Measurements from ENCODE around the gene SLF1.

SLF1 gene

GRCh38 chr5:94693043-94693822 is 74.8 kb downstream of the SLF1 start:
- H3K4ac ChIP-seq (ENCODE audit: low read depth, low read length), result no peak overlapping the region
- no peak overlapping the region for H3K56ac ChIP-seq (ENCODE audit: low read length)
- no peak overlapping the region for H4K5ac ChIP-seq (ENCODE audit: low read length)
- no peaks in the 10 kb centered on the region for H3K79me2 ChIP-seq (ENCODE audit: control insufficient read depth, insufficient read depth, low read length)
- no peak overlapping the region for H3K4me3 ChIP-seq (ENCODE audit: low read length)
- H3K23ac ChIP-seq (ENCODE audit: low read length), result no peak overlapping the region
- peak; percentile 51 for DNase-seq
- H3K27ac ChIP-seq (ENCODE audit: low read depth, low read length), result no peak overlapping the region
- no peaks in the 10 kb centered on the region for H3K4me1 ChIP-seq (ENCODE audit: control insufficient read depth, low read depth, low read length)
- H3K36me3 ChIP-seq (ENCODE audit: control insufficient read depth, insufficient read depth, low read length), result peaks cover 2% of the 10 kb centered on the region
- no peak overlapping the region for H2AK5ac ChIP-seq (ENCODE audit: low read length)
- no peak overlapping the region for H3K9ac ChIP-seq (ENCODE audit: low read length)
- H4K8ac ChIP-seq (ENCODE audit: low read depth, low read length), result no peak overlapping the region
- H3K79me1 ChIP-seq (ENCODE audit: low read length), result no peaks in the 10 kb centered on the region
- H3K4me2 ChIP-seq (ENCODE audit: low read length), result no peak overlapping the region
- no CpG with 5 or more reads among the region's 5 CpGs for WGBS (ENCODE audit: extremely low coverage, insufficient coverage, low lambda C conversion rate)
- H3K18ac ChIP-seq (ENCODE audit: low read length), result no peak overlapping the region
- no peaks in the 10 kb centered on the region for H3K27me3 ChIP-seq (ENCODE audit: insufficient read depth, low read length, poor library complexity)
- H2BK5ac ChIP-seq (ENCODE audit: low read length), result no peak overlapping the region
- H2BK15ac ChIP-seq (replicated peaks; ENCODE audit: low read depth), result no peak overlapping the region
- no peak overlapping the region for H2BK120ac ChIP-seq (ENCODE audit: low read depth, low read length)

- WGBS (ENCODE audit: extremely low coverage, insufficient coverage, low lambda C conversion rate), result no CpG with 5 or more reads among the region's 1 CpG
- H3K27me3 ChIP-seq (ENCODE audit: insufficient read depth, low read length, poor library complexity), result no peaks in the 10 kb centered on the region
- H3K23ac ChIP-seq (ENCODE audit: low read length), result no peak overlapping the region
- no peak overlapping the region for H3K18ac ChIP-seq (ENCODE audit: low read length)
- no peaks in the 10 kb centered on the region for H3K79me1 ChIP-seq (ENCODE audit: low read length)
- no peak overlapping the region for H3K4ac ChIP-seq (ENCODE audit: low read depth, low read length)
- H2AK5ac ChIP-seq (ENCODE audit: low read length), result no peak overlapping the region
- no peaks in the 10 kb centered on the region for H3K4me1 ChIP-seq (ENCODE audit: control insufficient read depth, low read depth, low read length)
- DNase-seq, result no peak
- H3K9ac ChIP-seq (ENCODE audit: low read length), result no peak overlapping the region
- H2BK15ac ChIP-seq (replicated peaks; ENCODE audit: low read depth), result no peak overlapping the region
- no peak overlapping the region for H4K8ac ChIP-seq (ENCODE audit: low read depth, low read length)
- H2BK120ac ChIP-seq (ENCODE audit: low read depth, low read length), result no peak overlapping the region
- H3K4me2 ChIP-seq (ENCODE audit: low read length), result no peak overlapping the region
- no peaks in the 10 kb centered on the region for H3K79me2 ChIP-seq (ENCODE audit: control insufficient read depth, insufficient read depth, low read length)
- no peak overlapping the region for H3K27ac ChIP-seq (ENCODE audit: low read depth, low read length)
- no peak overlapping the region for H3K4me3 ChIP-seq (ENCODE audit: low read length)
- H2BK5ac ChIP-seq (ENCODE audit: low read length), result no peak overlapping the region
- peaks cover 2% of the 10 kb centered on the region for H3K36me3 ChIP-seq (ENCODE audit: control insufficient read depth, insufficient read depth, low read length)
- no peak overlapping the region for H4K5ac ChIP-seq (ENCODE audit: low read length)
- H3K56ac ChIP-seq (ENCODE audit: low read length), result no peak overlapping the region
Measured at GRCh38 chr5:94693845-94694370, 75.4 kb downstream of the SLF1 start.

GRCh38 chr5:94694671-94695070 is 76.2 kb downstream of the SLF1 start:
- H3K56ac ChIP-seq (ENCODE audit: low read length), result no peak overlapping the region
- no peaks in the 10 kb centered on the region for H3K4me1 ChIP-seq (ENCODE audit: control insufficient read depth, low read depth, low read length)

GRCh38 chr5:94698197-94698596 is 79.7 kb downstream of the SLF1 start:
- H3K36me3 ChIP-seq (ENCODE audit: control insufficient read depth, insufficient read depth, low read length), result no peaks in the 10 kb centered on the region
- no peaks in the 10 kb centered on the region for H3K79me2 ChIP-seq (ENCODE audit: control insufficient read depth, insufficient read depth, low read length)
- DNase-seq, result peak; percentile 86
- no peak overlapping the region for H3K18ac ChIP-seq (ENCODE audit: low read length)
- no peak overlapping the region for H4K8ac ChIP-seq (ENCODE audit: low read depth, low read length)
- H2AK5ac ChIP-seq (ENCODE audit: low read length), result no peak overlapping the region
- no peaks in the 10 kb centered on the region for H3K4me1 ChIP-seq (ENCODE audit: control insufficient read depth, low read depth, low read length)
- no peak overlapping the region for H4K5ac ChIP-seq (ENCODE audit: low read length)
- no CpG with 5 or more reads among the region's 5 CpGs for WGBS (ENCODE audit: extremely low coverage, insufficient coverage, low lambda C conversion rate)
- no peak overlapping the region for H3K4me2 ChIP-seq (ENCODE audit: low read length)
- no peak overlapping the region for H2BK5ac ChIP-seq (ENCODE audit: low read length)
- H3K4me3 ChIP-seq (ENCODE audit: low read length), result no peak overlapping the region
- H3K9ac ChIP-seq (ENCODE audit: low read length), result no peak overlapping the region
- no peak overlapping the region for H3K23ac ChIP-seq (ENCODE audit: low read length)
- no peak overlapping the region for H2BK120ac ChIP-seq (ENCODE audit: low read depth, low read length)
- no peak overlapping the region for H2BK15ac ChIP-seq (replicated peaks; ENCODE audit: low read depth)
- no peaks in the 10 kb centered on the region for H3K79me1 ChIP-seq (ENCODE audit: low read length)
- no peak overlapping the region for H3K4ac ChIP-seq (ENCODE audit: low read depth, low read length)
- H3K27ac ChIP-seq (ENCODE audit: low read depth, low read length), result no peak overlapping the region
- no peak overlapping the region for H3K56ac ChIP-seq (ENCODE audit: low read length)
- no peaks in the 10 kb centered on the region for H3K27me3 ChIP-seq (ENCODE audit: insufficient read depth, low read length, poor library complexity)

More at GRCh38 chr5:94694671-94695070, 76.2 kb downstream of the SLF1 start:
- Histone ChIP-seq H3K18ac (ENCODE audit: low read length) (no peak overlapping the region), H2BK15ac (replicated peaks; ENCODE audit: low read depth) (no peak overlapping the region), H3K4ac (ENCODE audit: low read depth, low read length) (no peak overlapping the region), H3K4me2 (ENCODE audit: low read length) (no peak overlapping the region), H2AK5ac (ENCODE audit: low read length) (no peak overlapping the region), H3K27ac (ENCODE audit: low read depth, low read length) (no peak overlapping the region), H3K79me2 (ENCODE audit: control insufficient read depth, insufficient read depth, low read length) (no peaks in the 10 kb centered on the region), H3K23ac (ENCODE audit: low read length) (no peak overlapping the region), H2BK120ac (ENCODE audit: low read depth, low read length) (no peak overlapping the region), H3K27me3 (ENCODE audit: insufficient read depth, low read length, poor library complexity) (no peaks in the 10 kb centered on the region), H3K4me3 (ENCODE audit: low read length) (no peak overlapping the region), H3K79me1 (ENCODE audit: low read length) (no peaks in the 10 kb centered on the region), H2BK5ac (ENCODE audit: low read length) (no peak overlapping the region), H4K5ac (ENCODE audit: low read length) (no peak overlapping the region), H3K9ac (ENCODE audit: low read length) (no peak overlapping the region), H3K36me3 (ENCODE audit: control insufficient read depth, insufficient read depth, low read length) (peaks cover 2% of the 10 kb centered on the region), H4K8ac (ENCODE audit: low read depth, low read length) (no peak overlapping the region)
- WGBS (ENCODE audit: extremely low coverage, insufficient coverage, low lambda C conversion rate), result 100% methylated on average over 1 of the region's 2 CpGs
- no peak for DNase-seq

GRCh38 chr5:94699562-94699961 is 81.1 kb downstream of the SLF1 start:
- H3K4me3 ChIP-seq (ENCODE audit: low read length), result no peak overlapping the region
- H3K4me2 ChIP-seq (ENCODE audit: low read length), result no peak overlapping the region
- no peak overlapping the region for H3K4ac ChIP-seq (ENCODE audit: low read depth, low read length)
- no peak overlapping the region for H4K5ac ChIP-seq (ENCODE audit: low read length)
- no peaks in the 10 kb centered on the region for H3K36me3 ChIP-seq (ENCODE audit: control insufficient read depth, insufficient read depth, low read length)
- no peak overlapping the region for H4K8ac ChIP-seq (ENCODE audit: low read depth, low read length)
- no peak overlapping the region for H3K56ac ChIP-seq (ENCODE audit: low read length)
- no peaks in the 10 kb centered on the region for H3K27me3 ChIP-seq (ENCODE audit: insufficient read depth, low read length, poor library complexity)
- no peak for DNase-seq
- WGBS (ENCODE audit: extremely low coverage, insufficient coverage, low lambda C conversion rate), result no CpG with 5 or more reads among the region's 2 CpGs
- H3K79me2 ChIP-seq (ENCODE audit: control insufficient read depth, insufficient read depth, low read length), result no peaks in the 10 kb centered on the region
- no peak overlapping the region for H2BK5ac ChIP-seq (ENCODE audit: low read length)
- no peak overlapping the region for H2AK5ac ChIP-seq (ENCODE audit: low read length)
- H3K18ac ChIP-seq (ENCODE audit: low read length), result no peak overlapping the region
- H3K9ac ChIP-seq (ENCODE audit: low read length), result no peak overlapping the region
- H3K79me1 ChIP-seq (ENCODE audit: low read length), result no peaks in the 10 kb centered on the region
- no peak overlapping the region for H3K23ac ChIP-seq (ENCODE audit: low read length)
- H2BK120ac ChIP-seq (ENCODE audit: low read depth, low read length), result no peak overlapping the region
- H3K4me1 ChIP-seq (ENCODE audit: control insufficient read depth, low read depth, low read length), result no peaks in the 10 kb centered on the region
- H2BK15ac ChIP-seq (replicated peaks; ENCODE audit: low read depth), result no peak overlapping the region
- H3K27ac ChIP-seq (ENCODE audit: low read depth, low read length), result no peak overlapping the region

Data from mesendoderm (in vitro differentiated cells).